8988T (cell line): ENCODE measurements around the gene SRP68.
"Not testable (repeated sequence)": the region's sequence is repeated elsewhere in the genome, so short reads cannot be mapped to it uniquely, and the experiment has no call there.

Source experiments
- DNase-seq: peaks from one replicate; pipeline ENCODE4 v3.0.0; 2011

Gene SRP68

GRCh38 chr17:76089680-76090516 lies 17.6 kb upstream of the SRP68 start:
- no peak for DNase-seq

- no peak for DNase-seq
These were observed 16.7 kb upstream of the SRP68 start for GRCh38 chr17:76088868-76089576.

GRCh38 chr17:76088041-76088867 lies 15.9 kb upstream of the SRP68 start:
- no peak for DNase-seq

DNA sequence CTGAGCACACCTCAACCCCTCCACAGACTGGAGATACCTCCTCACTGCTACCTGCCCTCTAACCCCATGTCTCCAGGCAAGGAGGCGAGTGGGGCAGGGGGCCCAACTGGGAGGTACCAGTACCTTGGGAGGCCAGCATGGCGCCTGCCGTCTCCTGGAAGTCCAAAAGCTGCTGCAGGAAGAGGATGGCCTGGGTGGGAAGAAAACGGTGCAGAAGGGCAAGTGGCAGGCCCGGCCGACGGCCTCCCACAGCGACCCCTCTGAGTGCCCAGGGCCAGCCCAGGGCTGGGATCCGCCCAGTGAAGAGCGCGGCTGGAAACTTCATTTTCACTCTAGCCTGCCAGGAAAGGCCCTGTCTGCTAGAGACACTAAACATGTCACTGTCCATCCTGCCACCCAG lies 15.2 kb upstream of the SRP68 start:
- no peak for DNase-seq

- DNase-seq, result no peak
These were observed 14.1 kb upstream of the SRP68 start for GRCh38 chr17:76086384-76086783.

- no peak for DNase-seq
These were observed 13.5 kb upstream of the SRP68 start for GRCh38 chr17:76085731-76086366.

DNA sequence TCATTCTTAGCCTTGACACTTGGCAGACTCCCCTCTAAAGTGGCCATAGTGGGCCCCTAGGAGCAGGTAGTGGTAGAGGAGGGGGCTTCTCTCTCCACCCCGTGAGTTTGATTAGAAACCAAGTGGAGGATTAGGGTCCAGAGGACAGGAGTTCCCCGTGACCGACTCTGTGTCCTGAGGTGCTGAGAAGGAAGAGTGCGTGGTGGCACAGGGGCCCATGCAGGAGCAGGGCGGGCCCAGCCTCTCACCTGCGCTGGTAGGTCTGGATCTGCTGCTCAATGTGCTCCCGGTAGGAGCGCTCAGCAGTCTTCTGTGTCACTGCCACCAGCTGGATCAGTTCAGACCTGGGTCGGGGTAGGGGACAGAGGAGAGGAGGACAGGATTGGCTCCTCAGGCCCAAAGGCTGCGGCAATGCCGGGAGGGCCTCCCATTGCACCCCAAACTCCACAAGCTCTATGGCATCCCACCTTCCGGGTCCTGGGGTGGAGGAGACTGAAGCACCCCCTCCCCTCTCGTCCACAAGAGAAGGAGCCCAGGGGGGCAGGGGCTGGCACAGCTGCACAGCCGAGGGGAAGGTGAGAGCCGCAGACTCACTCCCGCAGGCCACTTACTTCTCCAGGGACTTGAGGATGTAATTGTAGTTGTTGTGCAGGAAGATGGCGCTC lies 12.9 kb upstream of the SRP68 start:
- no peak for DNase-seq

DNA sequence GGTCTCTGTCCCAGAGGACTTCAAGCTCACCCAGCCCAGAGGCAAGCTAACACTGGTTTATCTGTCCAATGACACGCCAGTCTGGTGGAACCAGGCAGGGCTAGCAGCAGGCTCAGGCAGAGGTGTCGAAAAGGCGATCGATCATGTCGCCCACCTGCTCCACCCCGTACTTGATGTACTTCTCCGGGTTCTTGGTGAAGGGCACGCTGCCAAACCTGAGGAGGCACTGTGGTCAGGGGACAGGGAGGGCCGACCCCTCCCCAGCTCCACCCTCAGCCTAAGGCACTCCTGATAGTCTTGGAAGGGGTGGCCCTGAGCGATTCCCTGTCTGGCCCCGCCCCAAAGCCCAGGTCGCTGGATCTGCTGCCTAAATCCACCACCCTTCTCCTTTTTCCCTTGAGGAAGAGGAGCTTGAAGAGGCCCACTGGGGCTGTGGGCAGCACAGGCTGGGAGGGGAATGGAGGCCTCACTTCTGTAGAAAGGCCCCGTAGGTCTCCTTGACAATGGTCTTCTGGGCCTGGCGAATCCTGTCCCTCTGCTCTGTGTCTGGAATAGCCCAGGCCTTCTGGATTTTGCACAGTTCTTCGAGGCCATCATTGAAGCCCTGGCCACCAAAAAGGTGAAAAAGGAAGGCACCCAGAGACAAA lies 11.3 kb upstream of the SRP68 start:
- no peak for DNase-seq

- DNase-seq, result no peak
These were observed 10.3 kb upstream of the SRP68 start for GRCh38 chr17:76082326-76083251.

- no peak for DNase-seq
These were observed 9.2 kb upstream of the SRP68 start for GRCh38 chr17:76081295-76082210.

- DNase-seq, result no peak
These were observed 8.5 kb upstream of the SRP68 start for GRCh38 chr17:76080768-76081287.

DNA sequence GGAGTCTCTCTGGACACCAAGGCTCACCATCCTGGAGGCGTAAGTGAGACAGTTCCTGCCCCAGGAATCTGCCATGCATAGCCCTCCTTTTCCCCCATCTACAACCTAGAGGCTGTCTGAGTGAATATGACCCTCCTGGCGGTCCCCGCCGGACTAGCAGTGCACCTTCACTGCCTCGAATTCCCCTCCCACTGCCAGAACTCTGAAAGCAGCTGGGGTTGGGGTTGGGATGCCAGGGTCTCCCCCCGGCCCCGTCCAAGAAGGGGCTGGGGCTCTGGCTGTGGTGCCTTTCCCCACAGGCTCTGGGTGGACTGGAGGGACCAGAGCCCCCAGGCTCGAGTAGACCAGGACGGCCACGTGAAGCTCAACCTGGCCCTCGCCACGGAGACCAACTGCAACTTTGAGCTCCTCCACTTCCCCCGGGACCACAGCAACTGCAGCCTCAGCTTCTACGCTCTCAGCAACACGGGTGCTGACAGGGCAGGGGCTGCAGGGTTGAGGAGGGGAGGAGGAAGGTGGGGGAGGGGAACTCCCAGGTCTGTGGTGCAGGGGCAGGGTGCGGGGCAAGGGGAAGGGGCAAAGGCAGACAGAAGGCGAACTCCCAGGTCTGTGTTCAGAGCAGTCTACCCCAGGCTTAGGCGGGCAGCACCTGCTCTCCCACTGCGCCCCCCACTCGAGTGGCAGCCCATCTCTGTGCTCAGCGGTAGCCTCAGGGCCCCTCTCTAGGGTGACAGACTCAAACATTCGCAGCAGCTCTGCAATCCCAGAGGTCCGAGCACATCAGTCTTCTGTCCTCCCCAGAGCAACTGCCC lies 7.8 kb upstream of the SRP68 start:
- no peak for DNase-seq

- DNase-seq, result no peak
These were observed 7.2 kb upstream of the SRP68 start for GRCh38 chr17:76079535-76079955.

GRCh38 chr17:76078860-76079534 lies 6.7 kb upstream of the SRP68 start, which contains the start of gene ZACN:
Gene ZACN, plus strand, starts transcription at chr17:76079182. Its CDS starts 83 bp downstream, at chr17:76079265.
- no peak for DNase-seq

- DNase-seq, result not testable (repeated sequence)
These were observed 6.1 kb upstream of the SRP68 start for GRCh38 chr17:76078370-76078769.

DNA sequence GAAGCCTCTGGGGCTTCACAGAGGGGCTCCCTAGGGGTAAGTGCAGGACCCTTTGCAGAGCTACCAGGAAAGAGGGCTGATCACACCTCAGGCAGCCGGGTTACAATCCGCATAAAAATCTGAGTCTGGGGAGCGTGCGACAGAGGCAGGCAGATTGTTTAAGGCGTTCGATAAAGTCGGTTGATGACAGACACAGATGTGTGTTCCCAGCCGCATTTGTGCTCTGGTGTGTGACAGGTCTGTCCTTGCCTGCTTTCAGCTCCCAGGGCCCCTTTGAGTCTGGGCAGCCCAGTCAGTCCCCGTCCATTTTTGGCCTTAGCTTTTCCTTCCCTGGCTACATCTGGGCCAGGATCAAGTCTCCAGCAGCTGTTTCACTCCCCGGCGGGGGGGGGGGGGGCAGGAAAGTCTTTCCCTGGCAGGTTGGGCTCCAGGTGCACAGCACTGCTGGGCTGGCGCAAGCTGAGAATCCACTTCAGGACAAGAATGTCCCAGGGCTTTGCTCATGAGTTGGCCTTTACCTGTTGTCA lies 5.3 kb upstream of the SRP68 start:
- no peak for DNase-seq
